Limb (tissue), 2 donors: ENCODE results near the gene BMP7.
"Not testable (repeated sequence)": the region's sequence is repeated elsewhere in the genome, so short reads cannot be mapped to it uniquely, and the experiment has no call there.

Experiments
- DNase-seq, 2 donors: peaks; one replicate each; pipeline ENCODE4 v3.0.0-alpha.2; 2016; ENCODE audit errors: extremely low spot score in 2 of 2

Gene BMP7

DNA sequence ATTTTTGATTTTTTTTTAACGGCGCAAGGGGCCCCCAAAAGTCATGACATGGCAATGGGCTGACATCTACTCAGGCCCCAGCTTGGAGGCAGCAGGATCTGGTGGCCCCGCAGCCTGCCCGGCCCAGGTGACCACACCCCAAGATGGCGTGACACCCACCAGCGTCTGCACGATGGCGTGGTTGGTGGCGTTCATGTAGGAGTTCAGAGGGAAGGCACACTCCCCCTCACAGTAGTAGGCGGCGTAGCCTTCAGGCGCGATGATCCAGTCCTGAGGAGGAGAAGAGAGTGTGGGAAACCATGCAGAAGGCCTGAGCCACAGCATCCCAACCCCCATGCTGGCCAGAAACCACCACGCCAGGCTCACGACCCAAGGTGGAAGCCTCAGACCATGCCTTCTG lies 93.4 kb downstream of the BMP7 start:
- no peak for DNase-seq

DNA sequence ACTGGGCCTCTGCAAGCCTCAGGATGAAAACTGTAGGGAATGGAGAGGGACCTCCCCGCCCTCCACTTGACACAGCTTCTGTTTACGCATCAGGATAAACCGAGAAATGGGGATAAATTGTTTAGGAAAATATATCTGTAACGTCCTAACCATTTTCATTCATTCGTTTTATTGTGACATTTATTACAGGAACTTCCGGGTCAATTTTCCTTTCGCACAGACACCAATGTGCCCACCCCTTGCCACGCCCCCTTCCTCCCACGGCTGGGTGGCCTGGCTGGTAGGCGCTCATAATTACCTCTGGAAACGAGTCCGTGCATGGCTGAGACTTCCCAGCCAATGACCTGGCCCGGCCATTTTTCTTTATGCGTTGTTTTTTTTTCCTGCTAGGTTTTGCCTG lies 96.1 kb downstream of the BMP7 start:
- no peak for DNase-seq

DNA sequence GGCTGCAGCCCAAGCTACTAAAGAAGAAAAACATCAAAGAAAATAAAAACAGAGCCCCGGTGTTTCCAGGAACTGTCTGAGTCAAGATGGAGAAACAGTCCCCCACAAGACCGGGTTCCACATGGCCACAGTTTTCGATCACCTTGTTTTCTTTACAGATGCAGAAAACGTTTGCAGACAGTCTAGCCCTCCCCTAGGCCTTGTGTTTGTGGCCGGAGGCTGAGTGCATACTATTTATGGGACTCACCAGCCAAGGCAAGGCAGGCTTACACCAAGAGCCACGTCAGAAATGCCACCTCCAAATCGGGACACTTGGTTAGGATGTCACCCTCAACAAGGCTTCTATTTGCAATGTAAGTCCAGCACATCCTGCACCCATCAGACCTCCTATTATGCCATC lies 97.3 kb downstream of the BMP7 start:
- DNase-seq: no peak

DNA sequence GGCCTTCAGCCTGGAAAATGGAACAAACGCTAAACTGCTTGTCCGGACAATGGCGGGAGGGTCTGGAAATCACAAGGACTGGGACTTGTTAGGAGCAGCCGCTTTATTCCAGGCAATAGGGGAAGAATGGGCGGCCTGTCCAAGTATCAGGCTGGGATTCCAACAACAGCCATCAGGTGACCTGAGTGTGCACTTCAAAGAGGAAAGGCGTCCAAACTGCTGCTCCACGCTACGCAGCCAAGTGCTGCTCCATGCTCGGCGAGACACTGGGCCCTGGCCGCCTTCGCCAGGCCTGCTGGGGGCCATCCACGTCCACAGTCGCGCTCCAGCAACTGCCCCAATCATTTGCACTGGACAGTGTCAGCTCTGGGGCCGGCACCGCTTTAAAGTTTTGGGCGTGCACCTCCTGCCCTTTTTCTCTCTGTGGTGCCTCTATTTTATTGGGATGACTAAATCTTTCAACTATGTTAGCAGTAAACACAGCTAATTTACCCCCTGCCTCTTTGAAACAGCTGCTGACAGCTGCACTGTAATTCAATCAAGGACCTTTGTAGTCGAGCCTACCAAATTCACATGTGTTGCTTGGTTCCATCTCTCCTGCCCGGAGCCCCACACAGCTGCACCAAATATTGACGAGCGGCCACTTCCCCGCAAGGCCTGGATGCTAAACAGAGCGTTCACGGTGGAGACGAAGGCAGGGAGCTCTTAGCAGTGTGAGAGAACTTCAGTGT lies 98.3 kb downstream of the BMP7 start:
- DNase-seq: peak; percentile 58 to 87

DNA sequence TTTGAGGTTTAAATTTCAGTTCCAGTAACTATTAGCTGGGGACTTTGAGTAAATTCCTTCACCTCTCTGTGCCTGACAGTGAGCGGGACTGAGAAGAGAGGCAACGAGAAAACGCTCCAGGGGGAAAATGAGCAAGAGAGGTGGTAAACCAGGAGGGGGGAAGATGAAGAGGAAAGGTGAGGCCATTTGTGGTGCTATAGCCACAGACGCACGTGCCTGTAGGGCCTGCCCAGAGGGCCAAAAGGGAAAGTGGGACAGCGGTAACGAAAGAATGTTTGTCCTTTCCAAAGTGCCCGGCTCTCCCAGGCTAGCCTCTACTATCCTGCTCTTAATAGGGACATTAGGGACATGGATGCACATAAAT lies 99.2 kb downstream of the BMP7 start:
- no peak for DNase-seq

DNA sequence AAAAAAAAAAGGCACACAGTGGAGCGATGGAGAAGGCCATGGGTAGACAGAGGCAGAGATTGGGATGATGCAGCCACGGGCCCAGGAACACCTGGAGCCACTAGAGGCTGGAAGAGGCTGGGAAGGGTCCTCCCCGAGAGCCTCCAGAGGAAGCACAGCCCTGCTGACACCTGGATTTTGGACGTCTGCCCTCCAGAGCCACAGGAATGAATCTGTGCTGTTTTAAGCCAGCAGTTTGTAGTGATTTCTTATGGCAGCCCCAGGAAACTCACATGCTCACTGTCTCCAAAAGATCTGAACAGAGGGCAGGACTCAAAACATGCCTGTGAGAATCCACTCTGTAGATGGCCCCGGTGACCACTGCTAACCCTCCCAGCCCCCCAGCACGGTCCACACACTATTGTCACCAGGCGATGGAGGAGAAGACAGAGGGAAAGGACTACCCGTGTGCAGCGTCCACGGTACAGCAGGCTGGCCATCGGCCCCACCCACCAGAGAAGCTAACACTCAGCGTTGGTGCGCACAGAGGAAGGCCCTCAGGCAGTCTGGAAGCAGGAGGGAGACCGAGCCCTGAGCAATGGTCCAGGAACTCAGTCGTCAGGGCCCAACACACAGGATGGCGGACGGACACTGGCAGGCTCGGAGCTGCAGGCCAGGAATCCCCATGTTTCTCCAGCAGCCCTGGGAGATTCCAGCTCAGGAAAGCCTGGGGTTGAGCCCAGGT lies 99.7 kb downstream of the BMP7 start:
- DNase-seq: no peak

DNA sequence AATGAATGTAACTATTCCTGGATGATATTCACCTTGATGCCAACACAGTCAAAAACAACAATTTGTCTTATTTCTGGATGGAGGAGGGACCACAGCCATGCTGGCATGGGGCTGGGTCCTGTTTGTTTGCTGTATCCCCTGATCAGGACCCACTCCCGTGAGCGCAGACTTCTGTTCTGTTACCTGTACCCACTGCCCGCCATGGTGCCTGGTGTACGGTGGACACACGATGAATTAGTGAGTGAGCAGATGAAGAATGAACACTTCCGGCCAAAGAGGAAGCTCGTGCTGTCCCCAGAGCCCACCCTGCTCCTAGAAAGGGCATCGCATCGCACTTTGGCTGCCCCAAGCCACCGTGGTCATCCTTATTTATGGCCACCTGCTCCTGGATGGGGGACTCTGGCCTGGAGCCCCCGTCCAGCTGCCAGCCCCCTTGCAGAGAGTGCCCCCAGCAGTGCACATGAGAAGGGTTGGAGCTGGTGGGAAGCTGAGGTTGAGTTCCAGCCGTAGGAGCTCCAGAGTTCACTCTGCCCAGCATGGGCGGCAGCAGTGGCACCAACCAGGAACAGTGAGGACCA lies 100.9 kb downstream of the BMP7 start:
- no peak for DNase-seq

DNA sequence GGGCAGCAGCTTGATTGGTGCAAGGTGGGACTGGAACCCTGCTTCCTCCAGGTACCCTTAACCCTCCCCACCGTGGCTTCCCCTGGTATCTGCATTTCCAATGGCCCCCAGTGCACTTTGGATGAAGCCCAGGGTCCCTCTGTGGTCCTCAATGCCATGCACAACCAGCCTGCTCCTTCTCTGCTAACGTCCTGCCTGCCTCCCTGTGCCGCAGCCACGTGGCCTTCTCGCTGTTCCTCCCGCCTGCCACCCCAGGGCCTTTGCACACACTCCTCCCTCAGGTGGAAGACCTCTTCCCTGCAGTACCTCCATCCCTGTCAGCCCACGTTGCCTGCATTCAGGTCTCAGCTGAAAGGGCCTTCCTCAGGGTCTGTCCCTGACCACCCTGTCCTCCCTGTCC lies 101.6 kb downstream of the BMP7 start:
- DNase-seq: peak in 1 of 2 donors; percentile 17

DNA sequence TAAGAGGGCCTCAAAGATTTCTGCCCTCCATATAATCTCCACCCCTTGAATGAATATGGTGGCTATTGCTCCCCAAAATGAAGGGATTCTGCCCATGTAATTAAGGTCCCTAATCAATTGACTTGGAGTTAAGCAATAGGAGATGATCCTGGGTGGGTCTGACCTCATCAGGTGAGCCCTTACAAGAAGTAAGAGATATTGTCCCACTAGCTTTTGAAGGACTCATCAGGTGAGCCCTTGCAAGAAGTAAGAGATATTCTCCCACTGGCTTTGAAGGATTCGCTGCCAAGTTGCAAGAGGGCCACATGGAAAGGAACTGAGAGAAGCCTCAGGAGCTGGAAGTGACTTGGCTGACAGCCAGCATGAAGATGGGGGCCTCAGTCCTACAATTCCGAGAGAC lies 103.4 kb downstream of the BMP7 start:
- no peak for DNase-seq

DNA sequence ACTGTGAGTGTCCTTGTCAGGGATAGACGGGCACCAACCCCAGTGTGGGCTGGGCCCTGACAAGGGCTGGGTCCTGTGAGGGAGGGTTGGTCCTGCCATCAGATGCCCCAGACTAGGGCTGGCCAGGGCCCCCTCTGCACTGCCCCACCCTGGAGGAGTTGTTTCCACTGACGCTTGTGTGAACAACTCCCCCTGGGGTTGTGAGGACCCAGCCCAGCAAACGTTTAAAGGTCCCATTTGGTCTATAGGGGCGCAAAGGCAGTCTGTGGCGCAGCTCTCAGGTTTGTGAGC lies 104.1 kb downstream of the BMP7 start:
- no peak for DNase-seq

DNA sequence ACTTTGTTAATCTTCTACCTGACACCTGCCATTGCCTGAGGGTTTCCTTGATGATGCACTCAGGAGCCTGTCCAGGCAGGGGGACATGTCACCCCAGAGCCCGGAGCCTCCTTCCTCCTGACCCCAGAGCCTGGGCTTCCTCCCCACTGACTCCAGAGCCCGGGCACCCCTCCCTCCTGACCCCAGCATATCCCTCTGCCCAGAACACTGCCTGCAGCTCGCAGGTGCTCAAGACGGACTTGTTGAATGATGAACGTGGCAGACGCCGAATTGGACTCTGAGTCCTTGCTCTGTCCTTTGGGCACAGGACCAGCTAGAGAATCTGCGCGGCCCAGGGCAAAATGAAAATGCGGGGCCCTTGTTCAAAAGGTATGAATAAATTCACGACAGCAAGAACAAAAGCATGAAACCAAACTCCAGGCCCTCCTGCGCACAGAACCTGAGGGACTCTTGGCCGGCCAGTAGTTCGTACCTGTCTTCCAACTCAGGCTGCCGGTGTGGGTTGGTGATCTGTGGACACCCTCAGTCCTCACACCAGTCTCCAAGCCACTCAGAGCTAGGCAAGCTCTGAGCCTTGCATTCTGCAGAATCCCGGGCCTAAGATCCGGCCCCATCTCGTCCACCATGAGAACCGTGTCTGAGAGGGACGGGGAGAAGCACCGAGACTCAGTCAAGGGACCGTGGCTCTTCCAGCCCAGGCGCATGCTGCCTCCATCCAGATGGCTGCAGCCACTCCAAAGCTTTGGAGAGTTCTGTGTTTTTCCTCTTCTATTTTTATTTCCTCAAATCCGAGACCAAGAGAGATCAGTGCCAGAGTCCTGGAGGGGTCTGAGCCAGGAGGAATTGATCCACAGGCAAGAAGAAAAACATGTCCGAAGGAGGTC lies 104.7 kb downstream of the BMP7 start:
- no peak for DNase-seq

DNA sequence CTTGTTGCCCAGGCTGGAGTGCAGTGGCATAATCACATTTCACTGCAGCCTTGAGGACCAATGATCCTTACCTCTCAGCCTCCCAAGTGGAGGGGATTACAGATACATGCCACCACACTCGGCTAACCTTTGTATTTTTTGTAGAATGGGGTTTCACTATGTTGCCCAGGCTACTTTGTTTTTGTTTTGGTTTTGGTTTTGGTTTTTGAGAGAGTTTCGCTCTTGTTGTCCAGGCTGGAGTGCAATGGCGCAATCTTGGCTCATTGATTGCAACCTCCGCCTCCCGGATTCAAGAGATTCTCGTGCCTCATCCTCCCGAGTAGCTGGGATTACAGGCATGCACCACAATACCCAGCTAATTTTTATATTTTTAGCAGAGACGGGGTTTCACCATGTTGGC lies 105.5 kb downstream of the BMP7 start:
- DNase-seq: no peak

DNA sequence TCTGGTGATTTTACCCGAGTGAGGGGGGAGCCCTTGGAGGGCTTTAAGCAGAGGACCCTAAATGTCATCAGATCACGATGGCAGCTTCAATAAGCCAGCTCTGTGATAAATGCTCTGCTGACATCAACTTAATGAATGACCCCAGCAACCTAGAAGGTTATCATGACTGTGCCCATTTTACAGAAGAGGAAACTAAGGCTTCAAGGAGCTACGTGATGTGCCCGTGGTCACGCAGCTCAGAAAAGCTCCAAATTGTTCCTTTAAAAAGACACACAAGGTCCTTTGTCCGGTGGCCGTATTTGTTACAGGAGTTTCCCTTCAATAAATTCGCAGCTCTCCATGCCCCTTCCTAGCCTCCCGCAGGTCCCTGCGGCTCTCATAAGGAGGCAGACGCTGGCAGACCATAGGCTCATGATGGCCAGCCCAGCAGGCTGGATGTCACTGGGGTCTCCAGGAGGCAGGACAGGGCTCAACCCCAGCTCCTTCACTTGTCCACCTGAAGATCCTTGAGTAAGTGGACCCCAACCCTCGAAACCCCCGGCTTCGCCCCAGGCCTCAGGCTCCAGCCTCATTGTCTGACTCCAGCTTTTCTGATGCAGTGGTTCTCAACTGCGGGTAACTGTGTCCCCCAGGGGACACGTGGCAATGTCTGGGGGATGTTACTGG lies 106.4 kb downstream of the BMP7 start:
- DNase-seq: no peak

DNA sequence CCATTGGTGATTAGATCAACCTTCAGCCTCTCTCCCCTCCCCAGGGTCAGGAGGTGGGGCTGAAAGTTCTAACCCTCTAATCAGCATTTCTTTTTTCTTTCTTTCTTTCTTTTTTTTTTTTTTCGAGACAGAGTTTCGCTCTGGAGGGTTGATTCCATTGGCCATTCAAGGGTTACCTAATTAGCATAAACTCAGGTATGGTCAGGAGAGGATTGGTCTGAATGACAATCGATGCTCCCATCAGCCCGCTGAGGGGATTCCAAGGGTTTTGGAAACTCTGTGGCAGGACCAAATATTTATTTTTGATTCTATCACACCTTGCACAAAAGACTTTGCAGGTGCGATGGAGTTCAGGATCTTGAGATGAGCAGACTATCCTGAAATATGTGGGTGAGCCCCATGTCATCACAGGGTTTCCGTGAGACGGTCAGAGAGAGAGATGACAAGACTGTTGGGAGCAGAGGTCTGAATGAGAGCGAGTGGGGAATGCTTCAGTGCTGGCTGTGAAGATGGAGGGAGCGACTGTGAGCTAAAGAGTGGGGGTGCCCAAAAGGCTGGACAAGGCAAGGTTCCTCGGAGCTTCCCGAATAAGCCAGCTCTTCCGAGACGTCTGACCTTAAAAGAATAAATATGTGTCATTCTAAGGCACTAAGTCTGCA lies 107.1 kb downstream of the BMP7 start:
- DNase-seq: no peak

DNA sequence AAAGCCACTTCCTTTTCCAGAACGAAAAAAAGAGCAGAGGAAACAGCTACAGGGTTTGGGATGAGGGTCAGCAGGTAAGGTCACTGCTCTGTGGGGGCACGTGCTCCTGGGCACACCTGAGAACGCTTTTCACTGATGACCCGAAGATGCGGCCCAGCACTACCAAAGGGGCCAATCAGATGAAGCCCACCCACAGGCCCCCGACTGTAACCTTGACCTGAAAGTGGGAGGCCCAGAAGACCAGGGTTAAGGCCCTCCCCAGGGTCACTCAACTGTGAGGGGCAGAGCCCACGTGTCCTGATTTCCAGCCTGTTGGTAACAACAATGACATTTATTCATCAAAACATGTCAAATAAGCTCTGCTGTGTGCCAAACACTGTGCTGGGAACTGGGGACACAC lies 108.0 kb downstream of the BMP7 start:
- DNase-seq: no peak

DNA sequence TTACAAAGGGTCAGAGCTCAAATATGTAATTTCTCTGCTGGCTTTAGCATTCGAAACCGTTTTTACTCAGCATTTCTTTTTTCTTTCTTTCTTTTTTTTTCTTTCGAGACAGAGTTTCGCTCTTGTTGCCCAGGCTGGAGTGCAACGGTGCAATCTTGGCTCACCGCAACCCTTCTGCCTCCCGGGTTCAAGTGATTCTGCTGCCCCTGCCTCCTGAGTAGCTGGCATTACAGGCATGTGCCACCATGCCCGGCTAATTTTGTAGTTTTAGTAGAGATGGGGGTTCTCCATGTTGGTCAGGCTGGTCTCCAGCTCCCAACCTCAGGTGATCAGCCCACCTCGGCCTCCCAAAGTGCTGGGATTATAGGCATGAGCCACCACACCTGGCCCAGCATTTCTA lies 108.7 kb downstream of the BMP7 start:
- not testable (repeated sequence) for DNase-seq

DNA sequence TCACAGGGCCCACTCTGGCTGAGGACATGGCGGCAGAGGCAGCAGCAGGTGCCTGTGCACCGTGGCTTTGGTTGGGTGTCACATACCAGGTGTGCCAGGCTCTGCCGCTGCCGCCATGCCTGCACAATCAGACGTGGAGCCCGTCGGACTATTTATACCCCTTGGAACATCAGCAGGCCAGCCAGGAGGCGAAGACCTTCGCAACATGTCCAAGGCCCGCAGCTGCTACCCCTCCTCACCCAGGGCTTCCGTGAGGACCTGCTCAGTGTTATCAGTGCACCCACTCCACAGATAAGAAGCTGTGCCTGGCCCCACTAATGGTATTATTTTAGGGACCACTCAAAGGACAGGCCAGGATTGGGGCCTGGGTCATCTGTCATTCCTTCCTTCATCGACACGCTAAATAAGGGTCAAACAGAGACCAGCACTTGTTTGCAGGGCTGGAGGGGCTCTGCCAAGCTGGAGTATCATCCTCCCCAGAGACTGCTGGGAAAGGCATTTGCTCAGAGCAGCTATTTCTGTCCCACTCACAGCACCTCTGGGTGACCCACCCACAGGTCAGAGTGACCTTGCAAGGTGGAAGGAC lies 109.2 kb downstream of the BMP7 start:
- DNase-seq: no peak

DNA sequence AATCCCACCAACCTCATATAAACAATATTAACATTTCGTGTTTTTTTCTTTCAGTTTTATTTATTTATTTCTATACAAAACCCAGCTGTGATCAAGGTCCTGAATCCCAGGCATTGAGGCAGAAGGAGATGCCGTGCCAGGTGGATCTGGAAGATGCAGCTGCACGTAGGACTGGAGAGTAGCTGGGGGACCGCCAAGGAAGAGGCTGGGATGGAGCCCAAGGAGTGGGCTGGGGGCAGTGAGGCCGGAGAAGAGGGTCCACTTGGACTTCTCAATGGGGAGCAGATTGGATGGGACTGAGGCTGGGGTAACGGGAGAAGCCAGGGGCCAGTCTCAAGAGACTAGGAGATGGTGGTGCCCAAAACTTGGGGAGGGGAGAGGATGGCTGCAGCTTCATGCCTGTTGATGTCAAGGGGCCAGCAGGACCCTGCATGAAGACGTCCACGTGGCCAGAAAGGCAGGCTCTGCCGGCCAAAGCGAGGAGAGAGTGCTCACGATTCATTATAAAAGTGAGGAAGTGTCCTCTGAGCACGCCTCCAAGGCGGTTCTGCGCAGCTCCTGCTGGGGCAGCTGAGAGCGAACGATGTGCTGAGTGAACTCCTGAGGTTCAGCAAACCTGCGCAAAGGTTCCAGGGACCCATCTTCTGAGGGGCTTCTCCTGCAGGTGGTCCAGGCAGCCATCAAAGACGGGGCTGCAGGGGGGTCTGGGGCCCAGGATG lies 110.3 kb downstream of the BMP7 start:
- DNase-seq: no peak

DNA sequence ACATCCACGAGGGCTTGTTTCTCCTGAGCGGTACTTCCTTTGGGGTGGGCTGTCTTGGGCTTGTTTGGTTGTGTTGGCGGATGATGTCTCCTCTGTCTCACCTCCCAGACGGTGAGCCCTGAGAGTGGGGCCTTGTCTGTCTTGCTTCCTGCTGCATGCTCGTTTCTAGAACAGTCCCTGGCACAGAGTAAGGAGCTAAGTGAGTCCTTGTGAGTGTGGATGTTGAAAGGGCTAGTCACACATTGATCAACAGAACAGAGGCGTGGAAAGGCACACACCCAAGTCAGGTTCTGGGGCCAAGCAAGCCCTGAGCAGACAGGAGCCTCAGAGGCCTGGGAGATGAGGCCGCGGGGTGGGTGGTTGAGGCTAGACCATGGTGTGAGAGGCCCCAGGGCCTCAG lies 111.0 kb downstream of the BMP7 start:
- no peak for DNase-seq

DNA sequence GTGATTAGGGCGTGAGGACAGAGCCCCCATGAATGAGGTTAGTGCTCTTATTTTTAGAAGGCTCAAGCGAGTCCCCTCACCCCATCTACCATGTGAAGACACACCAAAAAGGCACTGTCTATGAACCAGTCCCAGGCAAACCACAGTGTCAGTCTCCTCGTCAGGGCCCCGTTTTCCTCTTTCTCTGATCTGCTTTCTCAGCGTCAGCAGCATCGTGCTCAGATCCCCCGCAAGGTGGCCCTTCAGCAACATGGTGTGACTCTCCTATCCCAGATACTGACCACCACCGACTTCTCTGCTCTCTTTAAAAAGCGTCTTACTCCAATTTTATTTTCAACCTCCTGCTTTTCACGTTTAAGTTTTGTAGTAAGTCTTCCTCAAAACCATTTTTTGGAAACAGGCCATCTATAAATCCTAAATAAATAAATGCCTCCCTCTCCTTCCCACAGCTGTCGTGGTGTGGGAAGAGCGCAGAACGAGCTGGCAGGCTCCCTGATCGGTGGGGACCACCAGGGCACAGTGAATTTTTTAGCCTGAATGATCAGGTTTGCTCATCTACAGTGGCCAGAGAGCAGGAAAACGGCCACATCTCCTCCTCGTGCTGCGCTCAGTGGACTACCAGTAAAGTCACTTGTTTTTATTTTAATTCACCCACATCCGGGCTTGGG lies 113.1 kb downstream of the BMP7 start:
- DNase-seq: no peak
